Ovary (tissue), 3 donors: Measurements from ENCODE around the gene NKX2-3.

Experiments used
- CTCF ChIP-seq, 3 donors: fragments of 450-650 bp in 2 of 3; fragments of 200-600 bp in 1 of 3; IDR thresholded peaks; one replicate each; pipeline versions ENCODE4 v1.5.1 to v1.8.0; 2016 to 2022; ENCODE audit warnings: antibody characterized with exemption in 3 of 3, mild to moderate bottlenecking in 1 of 3
- POLR2A ChIP-seq: fragments of 450-650 bp; IDR thresholded peaks from one replicate; pipeline ENCODE4 v1.6.1; 2017; ENCODE audit warnings: antibody characterized with exemption, mild to moderate bottlenecking, moderate library complexity
- donor health status: DM: no; HTN: no; CAD: no.

GRCh38 chr10:99484626-99485581 is 47.8 kb upstream of the NKX2-3 start:
- TF ChIP-seq CTCF (IDR thresholded peaks at IDR 0.05) (no peak), POLR2A (no peak)
